HL-60 (cell line): Measurements from ENCODE around the gene LEUTX.

ENCODE experiments used
- CTCF ChIP-seq: IDR thresholded peaks from one replicate; pipeline ENCODE4 v1.5.1; 2011; ENCODE audit warnings: low read length, control low read depth, inconsistent platforms; ENCODE audit not compliant: insufficient read depth
- SPI1 ChIP-seq: IDR thresholded peaks from 2 replicates; pipeline ENCODE4 v1.6.1; 2012; ENCODE audit warnings: low read depth, mild to moderate bottlenecking, borderline replicate concordance

DNA sequence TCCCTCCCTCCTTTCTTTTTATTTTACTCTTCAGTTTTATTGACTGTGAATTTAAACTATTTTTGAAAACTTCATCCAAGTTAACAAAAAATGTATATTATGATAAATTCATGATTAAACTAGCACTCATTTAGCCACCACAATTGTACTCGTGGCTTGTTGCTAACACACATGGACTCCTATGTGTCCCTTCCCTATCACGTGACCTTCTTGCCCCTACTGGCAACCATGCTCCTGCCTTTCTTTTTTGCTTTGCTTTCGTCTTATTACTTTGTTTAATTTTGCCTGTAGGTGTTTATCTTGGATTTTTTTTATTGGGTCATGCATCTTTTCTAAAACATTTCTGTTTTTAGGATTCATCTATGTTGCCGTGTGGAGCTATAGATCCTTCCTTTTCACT lies 49.1 kb upstream of the LEUTX start:
- TF ChIP-seq CTCF (no peak), SPI1 (no peak)
